ENCODE measurements around the gene CATSPER1.

The CATSPER1 gene

GRCh38 chr11:66026017-66026529 lies at the start of gene CATSPER1:
Gene CATSPER1 (minus strand): TSS chr11:66026479. CDS start chr11:66026379, 100 bp downstream.
- TF ChIP-seq CTCF (IDR thresholded peaks at IDR 0.05; ENCODE audit: insufficient read depth, low read length, poor library complexity, severe bottlenecking) = no peak
- no peak within 1 kb of the TSS for H3K4me3 ChIP-seq (replicated peaks; ENCODE audit: low read depth, low read length)
- H3K36me3 ChIP-seq (ENCODE audit: control insufficient read depth, insufficient read depth, low read length) = no peaks in the 10 kb centered on the region
- DNase-seq (ENCODE audit: extremely low read depth, insufficient read length) = no peak
- peaks cover 2% of the 10 kb centered on the region; the same call in 1 of the 2 replicates for H3K27me3 ChIP-seq (replicated peaks; ENCODE audit: control insufficient read depth, insufficient read depth, low read length)

GRCh38 chr11:66075273-66075672 lies 49.0 kb upstream of the CATSPER1 start:
- no peak for DNase-seq (ENCODE audit: extremely low read depth, insufficient read length)
- Histone ChIP-seq H3K4me3 (replicated peaks; ENCODE audit: low read depth, low read length) (no peak overlapping the region), H3K36me3 (ENCODE audit: control insufficient read depth, insufficient read depth, low read length) (peaks cover 9% of the 10 kb centered on the region), H3K27me3 (replicated peaks; ENCODE audit: control insufficient read depth, insufficient read depth, low read length) (no peaks in the 10 kb centered on the region)
- TF ChIP-seq CTCF (IDR thresholded peaks at IDR 0.05; ENCODE audit: insufficient read depth, low read length, poor library complexity, severe bottlenecking) = no peak

- DNase-seq (ENCODE audit: extremely low read depth, insufficient read length) = no peak
- Histone ChIP-seq H3K36me3 (ENCODE audit: control insufficient read depth, insufficient read depth, low read length) (peaks cover 9% of the 10 kb centered on the region), H3K27me3 (replicated peaks; ENCODE audit: control insufficient read depth, insufficient read depth, low read length) (no peaks in the 10 kb centered on the region), H3K4me3 (replicated peaks; ENCODE audit: low read depth, low read length) (no peak overlapping the region)
- no peak for TF ChIP-seq CTCF (IDR thresholded peaks at IDR 0.05; ENCODE audit: insufficient read depth, low read length, poor library complexity, severe bottlenecking)
These were observed 47.4 kb upstream of the CATSPER1 start for GRCh38 chr11:66073669-66074068.

- Histone ChIP-seq H3K4me3 (replicated peaks; ENCODE audit: low read depth, low read length) (peak overlapping the region; percentile 86; the same call in 1 of the 2 replicates), H3K27me3 (replicated peaks; ENCODE audit: control insufficient read depth, insufficient read depth, low read length) (no peaks in the 10 kb centered on the region), H3K36me3 (ENCODE audit: control insufficient read depth, insufficient read depth, low read length) (peaks cover 16% of the 10 kb centered on the region)
- no peak for TF ChIP-seq CTCF (IDR thresholded peaks at IDR 0.05; ENCODE audit: insufficient read depth, low read length, poor library complexity, severe bottlenecking)
- no peak for DNase-seq (ENCODE audit: extremely low read depth, insufficient read length)
These were observed 46.2 kb upstream of the CATSPER1 start for GRCh38 chr11:66072518-66072917.

- Histone ChIP-seq H3K36me3 (ENCODE audit: control insufficient read depth, insufficient read depth, low read length) (peaks cover 20% of the 10 kb centered on the region), H3K27me3 (replicated peaks; ENCODE audit: control insufficient read depth, insufficient read depth, low read length) (no peaks in the 10 kb centered on the region), H3K4me3 (replicated peaks; ENCODE audit: low read depth, low read length) (peak overlapping the region; percentile 86)
- no peak for TF ChIP-seq CTCF (IDR thresholded peaks at IDR 0.05; ENCODE audit: insufficient read depth, low read length, poor library complexity, severe bottlenecking)
- DNase-seq (ENCODE audit: extremely low read depth, insufficient read length) = no peak
These were observed 45.8 kb upstream of the CATSPER1 start for GRCh38 chr11:66072081-66072480.

GRCh38 chr11:66071381-66071801 lies 45.1 kb upstream of the CATSPER1 start:
- DNase-seq (ENCODE audit: extremely low read depth, insufficient read length) = no peak
- Histone ChIP-seq H3K4me3 (replicated peaks; ENCODE audit: low read depth, low read length) (peak overlapping the region; percentile 86), H3K36me3 (ENCODE audit: control insufficient read depth, insufficient read depth, low read length) (peaks cover 20% of the 10 kb centered on the region)

More at GRCh38 chr11:66071381-66071801, 45.1 kb upstream of the CATSPER1 start:
- H3K27me3 ChIP-seq (replicated peaks; ENCODE audit: control insufficient read depth, insufficient read depth, low read length) = no peaks in the 10 kb centered on the region
- no peak for TF ChIP-seq CTCF (IDR thresholded peaks at IDR 0.05; ENCODE audit: insufficient read depth, low read length, poor library complexity, severe bottlenecking)
